NCI-H524 treated with DMSO at 0.1 percent for 48 hours (cell line): ENCODE measurements around the gene NTM.

Experiments used
- DNase-seq: peaks from one replicate; lab custom pipeline; 2025; lab: John Stamatoyannopoulos, UW

NTM gene

DNA sequence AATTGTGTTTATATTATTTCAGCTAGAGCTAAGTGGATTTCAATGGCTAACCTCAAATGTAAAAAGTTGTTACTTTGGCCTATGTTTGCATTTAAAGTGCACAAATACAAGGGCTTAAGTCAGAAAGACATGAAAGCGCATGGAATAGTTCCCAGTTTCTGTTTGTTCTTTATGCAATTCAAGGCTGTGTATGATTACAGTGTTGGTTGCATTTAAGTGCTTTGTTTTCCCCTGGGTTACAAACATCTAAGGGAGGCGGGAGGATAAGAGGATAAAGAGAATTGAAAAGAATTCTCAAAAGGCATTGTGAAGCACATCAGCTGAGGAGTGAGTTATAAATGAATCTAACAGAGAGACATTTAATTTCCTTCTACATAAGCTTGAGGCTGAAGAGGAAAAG lies 453.4 kb downstream of the NTM start:
- no peak for DNase-seq

- DNase-seq, result no peak
These were observed 454.4 kb downstream of the NTM start for GRCh38 chr11:131824771-131825170.

DNA sequence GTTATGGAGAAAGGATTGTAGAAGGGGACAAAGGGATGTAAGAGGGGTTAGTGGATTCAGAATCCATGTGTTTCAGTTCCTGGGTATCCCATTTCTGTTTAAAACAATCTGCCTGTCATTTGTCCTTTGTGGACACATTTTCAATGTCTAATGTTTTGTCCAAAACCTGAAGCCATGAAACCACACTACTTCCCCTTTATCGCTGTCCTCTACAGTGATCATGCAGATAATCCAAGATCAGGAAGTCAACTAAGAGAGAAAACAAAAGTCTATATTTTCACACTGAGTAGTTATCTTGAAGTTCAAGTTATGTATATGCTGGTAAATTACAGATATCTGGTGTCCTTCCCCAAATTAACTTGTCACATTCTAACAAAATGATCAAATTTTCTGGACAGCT lies 457.0 kb downstream of the NTM start:
- no peak for DNase-seq

DNA sequence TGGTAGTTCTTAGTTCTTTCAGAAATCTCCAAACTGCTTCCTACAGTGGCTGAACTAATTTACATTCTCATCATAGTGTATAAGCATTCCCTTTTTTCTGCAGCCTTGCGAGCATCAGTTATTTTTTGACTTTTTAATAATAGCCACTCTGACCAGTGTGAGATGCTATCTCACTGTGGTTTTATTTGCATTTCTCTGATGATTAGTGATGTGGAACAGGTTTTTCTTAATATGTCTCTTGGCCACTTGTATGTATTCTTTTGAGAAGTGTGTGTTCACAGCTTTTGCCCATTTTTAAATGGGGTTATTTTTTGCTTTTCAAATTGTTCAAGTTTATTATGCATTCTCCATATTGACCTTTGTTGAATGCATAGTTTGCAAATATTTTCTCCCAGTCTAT lies 459.3 kb downstream of the NTM start:
- DNase-seq, result no peak

GRCh38 chr11:131832079-131832478 lies 461.7 kb downstream of the NTM start:
- DNase-seq, result no peak

GRCh38 chr11:131833366-131833765 lies 463.0 kb downstream of the NTM start:
- no peak for DNase-seq

- no peak for DNase-seq
These were observed 467.1 kb downstream of the NTM start for GRCh38 chr11:131837562-131837961.

GRCh38 chr11:131838016-131838415 lies 467.6 kb downstream of the NTM start:
- DNase-seq, result no peak

- DNase-seq, result no peak
These were observed 468.9 kb downstream of the NTM start for GRCh38 chr11:131839326-131839725.

- no peak for DNase-seq
These were observed 470.1 kb downstream of the NTM start for GRCh38 chr11:131840545-131840944.

DNA sequence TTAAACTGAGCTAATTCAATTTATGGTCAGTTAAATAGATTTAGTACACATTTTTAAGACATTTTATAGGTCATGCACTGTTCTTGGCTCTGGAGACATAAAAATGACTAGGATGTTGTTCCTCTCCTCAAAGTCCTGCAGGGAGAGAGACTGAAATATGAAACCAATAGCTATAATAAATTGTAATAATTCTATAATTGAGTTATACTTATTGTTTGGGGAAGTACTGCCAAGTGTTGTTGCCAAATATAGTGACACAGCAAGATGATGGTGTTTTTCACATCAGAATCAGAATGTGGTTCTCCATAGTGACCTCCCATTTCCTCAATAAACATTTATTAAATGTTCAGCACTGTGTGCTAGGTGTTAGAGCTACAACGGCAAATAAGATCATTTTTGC lies 470.6 kb downstream of the NTM start:
- no peak for DNase-seq

- DNase-seq, result no peak
These were observed 471.7 kb downstream of the NTM start for GRCh38 chr11:131841925-131842635.

GRCh38 chr11:131845255-131845654 lies 474.8 kb downstream of the NTM start:
- no peak for DNase-seq

GRCh38 chr11:131849485-131849884 lies 479.1 kb downstream of the NTM start:
- DNase-seq, result no peak

DNA sequence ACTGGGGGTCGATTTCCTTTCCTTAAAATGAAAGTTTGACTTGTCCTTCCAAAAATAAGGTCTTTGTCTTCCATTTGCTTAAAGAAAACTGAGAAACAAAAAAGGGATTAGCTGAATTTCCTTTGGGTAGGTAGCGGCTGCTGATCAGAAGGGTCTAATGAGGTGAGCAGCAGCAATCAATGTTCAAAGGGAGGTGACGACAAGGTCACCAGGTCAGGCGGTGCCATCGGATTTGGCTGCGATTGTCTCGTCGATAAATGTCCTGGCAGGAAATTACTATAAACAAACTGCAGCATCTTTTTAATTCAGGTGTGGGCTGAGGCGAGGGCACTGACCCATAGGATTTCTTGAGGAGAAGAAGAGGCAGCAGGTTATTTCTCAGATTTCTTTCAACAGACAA lies 480.1 kb downstream of the NTM start:
- DNase-seq, result no peak

GRCh38 chr11:131851964-131852755 lies 481.7 kb downstream of the NTM start:
- no peak for DNase-seq

DNA sequence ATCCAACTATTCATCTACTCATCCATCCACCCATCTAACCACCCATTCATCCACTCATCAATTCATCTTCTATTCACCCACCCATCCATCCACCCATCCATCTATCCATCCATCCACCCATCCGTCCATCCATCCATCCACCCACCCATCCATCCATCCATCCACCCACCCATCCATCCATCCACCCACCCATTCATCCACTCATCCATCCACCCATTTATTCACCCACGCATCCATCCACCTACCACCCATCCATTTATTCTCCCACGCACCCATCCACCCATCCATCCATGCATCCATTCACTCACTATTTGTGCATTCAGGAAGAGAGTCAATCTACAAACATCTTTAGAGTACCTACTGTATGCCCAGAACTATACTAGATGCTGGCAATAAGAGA lies 482.3 kb downstream of the NTM start:
- no peak for DNase-seq

- DNase-seq, result no peak
These were observed 484.0 kb downstream of the NTM start for GRCh38 chr11:131854391-131854790.

- no peak for DNase-seq
These were observed 484.9 kb downstream of the NTM start for GRCh38 chr11:131855320-131855719.

DNA sequence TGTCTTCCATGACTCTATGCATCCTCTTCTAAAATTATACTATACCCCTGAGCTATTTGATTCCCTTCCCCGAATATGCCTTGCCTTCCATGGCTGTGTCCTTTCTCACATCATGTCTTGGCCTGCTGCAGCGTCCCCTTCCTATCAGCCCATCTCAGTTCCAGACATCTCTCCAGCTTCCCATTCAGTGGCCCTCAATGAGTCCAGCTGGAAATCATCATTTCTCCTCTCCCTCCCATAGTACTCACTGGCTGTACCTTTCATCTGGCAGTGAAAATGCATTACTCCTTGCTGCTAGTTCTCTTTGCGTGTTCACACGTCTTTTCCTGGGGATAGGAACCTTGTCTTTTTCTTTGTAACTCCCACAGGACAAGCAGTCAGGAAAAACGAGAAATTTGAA lies 486.8 kb downstream of the NTM start:
- DNase-seq, result no peak

GRCh38 chr11:131858505-131858904 lies 488.1 kb downstream of the NTM start:
- DNase-seq, result no peak

GRCh38 chr11:131859538-131860210 lies 489.3 kb downstream of the NTM start:
- no peak for DNase-seq

- no peak for DNase-seq
These were observed 493.8 kb downstream of the NTM start for GRCh38 chr11:131864228-131864627.
